ENCODE measurements around the gene LHFPL6. TPM values are rescaled to one million over a fixed set of nuclear protein-coding genes. Genes with fewer than 3 reads are reported as not detected.

LHFPL6 gene
- total and polyA plus RNA-seq, 10 of the 15 experiments (the other 5 are each of a cell fraction or from before 2014, with no cell fraction given) = 0.11 to 4.6 (median 0.41) TPM

- in situ Hi-C loops (cut with MboI) (no loop called here), intact Hi-C loops (cut with micrococcal nuclease; ENCODE audit: unreplicated experiment) (no loop called here)
- 62% methylated on average over 11 of the region's 11 CpGs for WGBS (ENCODE audit: insufficient coverage, insufficient replicate concordance, low lambda C conversion rate, missing lambda C conversion rate)
- ChIA-PET SMC1A (ENCODE audit: uncharacterized antibody, unreplicated experiment) (interaction anchor here (0.7 to 1.5 kb wide), 12 partner anchors 9 to 161 kb away, joined by 3 to 5 read pairs (median 3); no protein-coding TSS in a partner anchor), RAD21 (ENCODE audit: unreplicated experiment) (interaction anchor here (0.7 to 2.6 kb wide), 7 partner anchors 12 to 268 kb away, joined by 3 to 6 read pairs (median 4); no protein-coding TSS in a partner anchor), CTCF (interaction anchor here (1.0 to 2.3 kb wide), 11 partner anchors 9 to 431 kb away, joined by 3 to 9 read pairs (median 4); no protein-coding TSS in a partner anchor), POLR2A (interaction anchor here (1.4 kb wide), 1 partner anchor 66 kb away, joined by 3 read pairs; no protein-coding TSS in a partner anchor)
- H3K4me1 ChIP-seq (ENCODE audit: control insufficient read depth, insufficient read depth, low read length) = no peaks in the 10 kb centered on the region
- peak; percentile 92 for ATAC-seq
- 0 out of 2 replicates have a peak overlapping the region, but pooled peaks have one; percentile 41 for H3K4me3 ChIP-seq
- no peaks in the 10 kb centered on the region for H4K20me1 ChIP-seq (ENCODE audit: control insufficient read depth, insufficient read depth)
- no TSS peak for BruUV-seq (replicated peaks)
- no peaks in the 10 kb centered on the region for H3K27me3 ChIP-seq (replicated peaks in 1 of 2; ENCODE audit: control insufficient read depth in 2 of 2, insufficient read depth in 2 of 2, low read length in 1 of 2)
- peak; percentile 15 for DNase-seq (ENCODE audit: low read depth, low spot score)
- H3K9ac ChIP-seq (ENCODE audit: control insufficient read depth, insufficient read depth, low read length) = no peak overlapping the region; the same call in 1 of the 2 replicates
- no peaks in the 10 kb centered on the region for H3K9me3 ChIP-seq (replicated peaks; ENCODE audit: control insufficient read depth, insufficient read depth, low read length)
- no peaks in the 10 kb centered on the region for H3K79me2 ChIP-seq (ENCODE audit: control insufficient read depth, insufficient read depth, low read length)
- no peak overlapping the region; the same call in 1 of the 2 replicates for H2AFZ ChIP-seq (ENCODE audit: control insufficient read depth, low read depth, low read length)
- peak overlapping the region; percentile 44 for H3K4me2 ChIP-seq (ENCODE audit: control insufficient read depth, insufficient read depth)
- no peak for FAIRE-seq
- peak overlapping the region; percentile 25; the same call in 1 of the 2 replicates for H3K27ac ChIP-seq (ENCODE audit: control insufficient read depth, insufficient read depth)
- H3K36me3 ChIP-seq (ENCODE audit: control insufficient read depth in 2 of 2, insufficient read depth in 2 of 2, low read length in 1 of 2) = no peaks in the 10 kb centered on the region
- TF ChIP-seq ZNF592 (IDR thresholded peaks at IDR 0.05) (no peak), IRF3 (IDR thresholded peaks at IDR 0.05) (no peak), TCF12 (IDR thresholded peaks at IDR 0.05; ENCODE audit: low read depth, low read length) (0 out of 2 replicates have a peak, but pooled peaks have one; percentile 30), MYB (IDR thresholded peaks at IDR 0.05; ENCODE audit: borderline replicate concordance, low read depth, low read length) (no peak), PKNOX1 (IDR thresholded peaks at IDR 0.05) (peak; percentile 41), BACH1 (IDR thresholded peaks at IDR 0.05; ENCODE audit: borderline replicate concordance) (peak; percentile 25; the same call in 1 of the 2 replicates), BHLHE40 (IDR thresholded peaks at IDR 0.05; ENCODE audit: borderline replicate concordance in 1 of 2, low read depth in 2 of 2, low read length in 1 of 2) (peak in 1 of 2 experiments; percentile 63; a peak in 2 of 4 replicates), DPF2 (IDR thresholded peaks at IDR 0.05) (peak; percentile 39; the same call in 1 of the 2 replicates), RUNX3 (IDR thresholded peaks at IDR 0.05; ENCODE audit: low read length) (peak; percentile 40; the same call in 1 of the 2 replicates), BCL11A (IDR thresholded peaks at IDR 0.05; ENCODE audit: low read depth, low read length) (0 out of 2 replicates have a peak, but pooled peaks have one; percentile 15), MTA2 (IDR thresholded peaks at IDR 0.05; ENCODE audit: low read depth) (0 out of 2 replicates have a peak, but pooled peaks have one; percentile 24), STAT3 (IDR thresholded peaks at IDR 0.05; ENCODE audit: low read depth, low read length) (no peak), SREBF1 (IDR thresholded peaks at IDR 0.05; ENCODE audit: low read length) (no peak), RELB (IDR thresholded peaks at IDR 0.05; ENCODE audit: low read depth) (peak; percentile 50; the same call in 1 of the 2 replicates), TCF3 (IDR thresholded peaks at IDR 0.05; ENCODE audit: borderline replicate concordance, insufficient read depth, low read depth, low read length) (no peak)
Observed at GRCh38 chr13:39575641-39576238, 27.3 kb downstream of the LHFPL6 start.
